AG04449 (cell line): ENCODE measurements around the gene LRRC25.

ENCODE experiments used
- CTCF ChIA-PET: fragments of 350-600 bp; formaldehyde crosslinking; extraction: SDS; loops from one replicate; lab custom pipeline; 2021; ENCODE audit warnings: antibody characterized with exemption; lab: Yijun Ruan, JAX
- POLR2A ChIA-PET: fragments of 400-600, 350-600 bp; formaldehyde crosslinking; extraction: SDS; loops from one replicate; lab custom pipeline; 2020; ENCODE audit warnings: antibody characterized with exemption, inconsistent platforms; lab: Yijun Ruan, JAX
- DNase-seq: peaks from one replicate; pipeline ENCODE4 v3.0.0-alpha.2; 2010; ENCODE audit warnings: low read depth, low spot score
- H3K4me3 ChIP-seq: 2 replicates; pipeline ENCODE4 v1.5.1; 2011; ENCODE audit warnings: low read depth, mild to moderate bottlenecking, control low read depth, low read length
- TF ChIP-seq, protein P1 (sequence below): IDR thresholded peaks from one replicate; pipeline ENCODE4 v1.5.1; 2011; ENCODE audit warnings: mild to moderate bottlenecking, moderate library complexity, low read length, control low read depth, inconsistent platforms; ENCODE audit not compliant: insufficient read depth; ENCODE audit errors: missing control alignments

Gene LRRC25

DNA sequence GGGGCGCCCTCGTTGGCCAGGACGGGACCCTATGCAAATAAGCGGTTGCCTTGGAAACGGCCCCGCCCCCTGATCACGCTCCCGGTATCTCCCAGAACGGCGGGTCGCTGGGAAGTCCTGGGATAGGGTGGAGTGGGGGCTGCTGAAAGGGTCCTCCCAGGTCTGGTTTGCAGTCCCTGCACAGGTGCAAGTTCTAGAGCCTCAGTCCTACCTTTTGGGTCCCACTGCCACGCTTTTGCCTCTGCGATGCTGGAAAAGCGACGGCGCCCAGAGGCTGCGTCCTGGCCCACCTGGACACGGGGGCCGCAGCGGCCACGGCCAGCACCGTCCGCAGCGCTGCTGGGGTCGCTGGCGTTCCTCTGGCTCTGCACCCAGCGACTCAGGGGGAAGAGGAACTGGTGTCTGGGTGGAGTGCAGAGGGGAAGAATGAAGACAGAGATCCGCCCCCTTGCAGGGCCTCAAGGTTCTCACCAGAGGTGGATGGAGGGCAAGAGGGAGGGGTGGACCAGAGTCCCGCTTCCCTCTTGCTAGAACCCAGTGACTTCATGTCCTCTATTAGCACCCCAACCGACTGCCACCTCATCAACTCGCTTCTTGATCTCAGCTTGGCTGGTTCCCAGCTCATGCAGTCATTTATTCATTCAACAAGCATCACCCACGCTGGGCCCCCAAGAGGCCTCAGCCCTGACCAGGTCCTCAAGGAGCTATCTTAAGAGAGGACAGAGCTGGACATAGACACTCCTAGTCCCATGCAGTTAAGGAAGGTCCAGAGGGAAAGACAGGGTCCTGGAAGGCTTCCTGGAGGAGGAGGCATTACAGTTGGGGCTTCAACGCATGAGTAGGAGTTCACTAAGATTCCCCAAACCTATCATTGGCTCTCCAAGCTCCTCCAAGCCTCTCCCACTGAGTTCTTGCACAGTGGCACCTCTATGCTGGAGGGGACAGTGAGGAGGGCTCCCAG is at the start of gene LRRC25:
LRRC25 (minus strand) TSS at position 381 of the 961 bp plus-strand sequence. CDS start 659 bp downstream, outside the sequence.
- ChIA-PET POLR2A (interaction anchor here (0.5 kb wide), 1 partner anchor 26 kb away, joined by 3 read pairs; no protein-coding TSS in a partner anchor), CTCF (interaction anchor here (1.0 to 5.7 kb wide), 5 partner anchors 7 to 48 kb away, joined by 3 to 71 read pairs (median 6); no protein-coding TSS in a partner anchor)
- H3K4me3 ChIP-seq = no peak within 1 kb of the TSS
- no peak for DNase-seq
- TF ChIP-seq, protein P1, sequence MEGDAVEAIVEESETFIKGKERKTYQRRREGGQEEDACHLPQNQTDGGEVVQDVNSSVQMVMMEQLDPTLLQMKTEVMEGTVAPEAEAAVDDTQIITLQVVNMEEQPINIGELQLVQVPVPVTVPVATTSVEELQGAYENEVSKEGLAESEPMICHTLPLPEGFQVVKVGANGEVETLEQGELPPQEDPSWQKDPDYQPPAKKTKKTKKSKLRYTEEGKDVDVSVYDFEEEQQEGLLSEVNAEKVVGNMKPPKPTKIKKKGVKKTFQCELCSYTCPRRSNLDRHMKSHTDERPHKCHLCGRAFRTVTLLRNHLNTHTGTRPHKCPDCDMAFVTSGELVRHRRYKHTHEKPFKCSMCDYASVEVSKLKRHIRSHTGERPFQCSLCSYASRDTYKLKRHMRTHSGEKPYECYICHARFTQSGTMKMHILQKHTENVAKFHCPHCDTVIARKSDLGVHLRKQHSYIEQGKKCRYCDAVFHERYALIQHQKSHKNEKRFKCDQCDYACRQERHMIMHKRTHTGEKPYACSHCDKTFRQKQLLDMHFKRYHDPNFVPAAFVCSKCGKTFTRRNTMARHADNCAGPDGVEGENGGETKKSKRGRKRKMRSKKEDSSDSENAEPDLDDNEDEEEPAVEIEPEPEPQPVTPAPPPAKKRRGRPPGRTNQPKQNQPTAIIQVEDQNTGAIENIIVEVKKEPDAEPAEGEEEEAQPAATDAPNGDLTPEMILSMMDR = no peak

DNA sequence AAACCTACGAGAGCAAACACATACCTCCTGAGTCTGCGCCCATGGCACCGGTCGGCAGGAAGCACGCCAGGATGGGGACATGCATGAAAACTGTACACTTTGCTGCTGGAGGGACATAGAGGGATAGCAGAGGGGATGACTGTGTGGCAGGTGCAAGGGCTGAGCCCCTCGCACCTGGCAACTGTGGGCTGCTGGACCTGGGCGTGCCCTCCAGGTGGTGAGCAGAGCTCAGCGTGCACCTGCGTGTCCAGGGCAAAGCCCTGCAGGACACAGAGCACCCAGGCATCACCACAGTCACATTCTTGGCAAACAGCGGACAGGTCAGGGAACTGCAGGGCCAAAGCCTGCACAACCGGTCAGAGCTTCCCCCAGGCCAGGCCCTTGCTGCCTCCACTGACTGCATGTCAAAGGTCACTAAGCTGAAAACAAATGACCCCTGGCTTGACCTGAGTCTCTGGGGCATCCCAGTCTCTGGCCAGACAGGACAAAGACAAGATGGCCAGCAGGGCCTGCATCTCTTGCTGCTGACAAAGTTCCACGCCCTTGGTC is 49.5 kb upstream of the LRRC25 start:
- no peak for DNase-seq
- TF ChIP-seq, protein P1 = no peak
- ChIA-PET CTCF (interaction anchor here (1.4 to 10.2 kb wide), 3 partner anchors 13 to 400 kb away, joined by 4 to 131 read pairs (median 5); no protein-coding TSS in a partner anchor), POLR2A (interaction anchor here (0.5 kb wide), 1 partner anchor 8 kb away, joined by 3 read pairs; no protein-coding TSS in a partner anchor)
- H3K4me3 ChIP-seq = no peak overlapping the region

GRCh38 chr19:18446145-18446810 is 48.9 kb upstream of the LRRC25 start:
- CTCF ChIA-PET = interaction anchor here (1.4 to 10.2 kb wide), 3 partner anchors 14 to 401 kb away, joined by 4 to 131 read pairs (median 5); no protein-coding TSS in a partner anchor
- no peak overlapping the region for H3K4me3 ChIP-seq
- POLR2A ChIA-PET = interaction anchor here (0.7 kb wide), 1 partner anchor 16 kb away, joined by 3 read pairs; no protein-coding TSS in a partner anchor
- DNase-seq = no peak
- TF ChIP-seq, protein P1 = no peak

DNA sequence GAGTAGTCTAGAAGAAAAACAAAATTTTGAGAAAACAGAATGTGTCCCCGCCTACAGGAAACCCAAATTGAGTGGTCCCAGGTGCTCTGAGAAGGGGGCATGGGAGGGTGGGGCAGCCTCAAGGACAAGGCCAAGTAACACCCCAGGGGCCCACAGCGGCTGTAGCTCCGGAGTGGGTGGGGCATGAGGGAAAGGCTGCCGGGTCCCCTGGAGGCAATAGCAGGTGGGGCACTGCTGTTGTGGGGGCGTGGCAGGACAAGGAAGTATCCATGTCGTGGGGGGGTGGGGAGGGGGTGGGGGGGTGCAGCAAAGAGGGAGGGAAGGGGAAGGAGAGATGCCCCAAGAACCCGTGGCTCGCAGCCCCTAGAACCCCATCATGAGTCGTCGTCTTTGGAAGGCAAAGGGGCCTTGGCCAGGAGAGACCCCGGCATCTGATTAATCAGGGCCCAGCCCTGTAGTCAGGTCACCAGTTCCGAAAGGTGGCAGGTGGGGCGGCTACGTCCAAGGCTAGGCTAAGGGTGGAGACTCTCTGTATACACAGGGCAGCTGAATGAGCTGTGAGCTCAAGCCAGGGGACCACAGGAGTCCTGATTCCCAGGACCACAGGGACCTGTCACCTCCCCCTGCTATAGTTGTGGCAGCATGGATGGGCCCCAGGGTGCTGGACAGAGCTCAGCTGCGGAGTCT is 48.0 kb upstream of the LRRC25 start:
- ChIA-PET POLR2A (interaction anchor here (0.7 kb wide), 1 partner anchor 16 kb away, joined by 3 read pairs; no protein-coding TSS in a partner anchor), CTCF (interaction anchor here (0.9 to 10.2 kb wide), 5 partner anchors 8 to 402 kb away, joined by 3 to 131 read pairs (median 5); partner anchors contain the start of gene REX1BD)
- TF ChIP-seq, protein P1 = no peak
- no peak for DNase-seq
- H3K4me3 ChIP-seq = no peak overlapping the region

GRCh38 chr19:18444513-18444912 is 47.1 kb upstream of the LRRC25 start:
- no peak overlapping the region for H3K4me3 ChIP-seq
- TF ChIP-seq, protein P1 = no peak
- POLR2A ChIA-PET = no interaction called here
- CTCF ChIA-PET = interaction anchor here (0.9 to 10.2 kb wide), 3 partner anchors 9 to 144 kb away, joined by 3 to 131 read pairs (median 7); partner anchors contain the start of gene REX1BD
- DNase-seq = no peak
